Cerebellar nuclear complex (tissue), 1 donor: ENCODE results near the gene CFAP20.
"Not testable (repeated sequence)": the region's sequence is repeated elsewhere in the genome, so short reads cannot be mapped to it uniquely, and the experiment has no call there.

ENCODE experiments used
- DNase-seq, 2 experiments: peaks; one replicate each; lab custom pipeline; 2025; lab: John Stamatoyannopoulos, UW

CFAP20 gene

GRCh38 chr16:58096249-58096648 is 32.9 kb downstream of the CFAP20 start:
- no peak for DNase-seq

GRCh38 chr16:58095575-58095960 is 33.6 kb downstream of the CFAP20 start:
- DNase-seq, result not testable (repeated sequence)

GRCh38 chr16:58094791-58095574 is 34.2 kb downstream of the CFAP20 start:
- DNase-seq, result no peak

- no peak for DNase-seq
Observed at GRCh38 chr16:58094026-58094425, 35.2 kb downstream of the CFAP20 start.

- DNase-seq, result not testable (repeated sequence)
Observed at GRCh38 chr16:58090396-58090795, 38.8 kb downstream of the CFAP20 start.

GRCh38 chr16:58088091-58088490 is 41.1 kb downstream of the CFAP20 start:
- DNase-seq, result no peak

- DNase-seq, result no peak
Observed at GRCh38 chr16:58087209-58087913, 41.8 kb downstream of the CFAP20 start.

GRCh38 chr16:58086381-58087208 is 42.6 kb downstream of the CFAP20 start:
- DNase-seq, result no peak

- no peak for DNase-seq
Observed at GRCh38 chr16:58085584-58086251, 43.5 kb downstream of the CFAP20 start.

- no peak for DNase-seq
Observed at GRCh38 chr16:58085171-58085570, 44.0 kb downstream of the CFAP20 start.

GRCh38 chr16:58084635-58085034 is 44.5 kb downstream of the CFAP20 start:
- DNase-seq, result no peak

GRCh38 chr16:58082381-58082780 is 46.8 kb downstream of the CFAP20 start:
- no peak for DNase-seq

GRCh38 chr16:58080657-58081056 is 48.5 kb downstream of the CFAP20 start:
- not testable (repeated sequence) for DNase-seq

- DNase-seq, result no peak
Observed at GRCh38 chr16:58077796-58078195, 51.4 kb downstream of the CFAP20 start.

GRCh38 chr16:58076514-58076913 is 52.7 kb downstream of the CFAP20 start:
- no peak for DNase-seq

- no peak for DNase-seq
Observed at GRCh38 chr16:58074657-58075056, 54.5 kb downstream of the CFAP20 start.

- not testable (repeated sequence) for DNase-seq
Observed at GRCh38 chr16:58073086-58073485, 56.1 kb downstream of the CFAP20 start.

GRCh38 chr16:58072134-58072533 is 57.0 kb downstream of the CFAP20 start:
- DNase-seq, result not testable (repeated sequence)

GRCh38 chr16:58070585-58070984 is 58.6 kb downstream of the CFAP20 start:
- no peak for DNase-seq
